Mesenteric fat pad (tissue), 1 donor: ENCODE results near the gene PADI3. TPM values are rescaled to one million over a fixed set of nuclear protein-coding genes. Genes with fewer than 3 reads are reported as not detected.

ENCODE experiments used
- DNase-seq: peaks from one replicate; pipeline ENCODE4 v3.0.0-alpha.2; 2020; ENCODE audit warnings: low spot score
- long read RNA-seq: library from polyadenylated mRNA; unstranded; transcript quantifications from one replicate; pipeline ENCODE4 v2.0.0, GENCODE V29; 2020
- total RNA-seq: library from RNA; stranded (reverse); fragmentation: NEBNext Ultra II Directional; extraction: Animal tissue kit (Norgen Biotek cat#: 25700); gene quantifications from one replicate; pipeline ENCODE4 v1.2.1, GENCODE V29; 2021
- donor health status: DM: yes; HTN: yes; CAD: no.

PADI3 gene
- not detected for total RNA-seq
- long read RNA-seq = 0 reads

GRCh38 chr1:17248781-17249180 lies at the start of gene PADI3:
Gene PADI3, plus strand, starts transcription at chr1:17249098. Its CDS starts 40 bp downstream, at chr1:17249138.
- no peak for DNase-seq

GRCh38 chr1:17199267-17200044 lies 49.4 kb upstream of the PADI3 start:
- DNase-seq = peak; percentile 55

- DNase-seq = no peak
Measured at GRCh38 chr1:17200246-17200645, 48.7 kb upstream of the PADI3 start.

GRCh38 chr1:17200756-17201155 lies 48.1 kb upstream of the PADI3 start:
- DNase-seq = no peak

- DNase-seq = peak; percentile 49
Measured at GRCh38 chr1:17201201-17202021, 47.5 kb upstream of the PADI3 start.

GRCh38 chr1:17204546-17205440 lies 44.1 kb upstream of the PADI3 start, which contains the start of gene PADI1:
Gene PADI1, plus strand, starts transcription at chr1:17205128. Its CDS starts 90 bp downstream, at chr1:17205218.
- DNase-seq = no peak

- DNase-seq = no peak
Measured at GRCh38 chr1:17205652-17206051, 43.2 kb upstream of the PADI3 start.

- DNase-seq = no peak
Measured at GRCh38 chr1:17206196-17206595, 42.7 kb upstream of the PADI3 start.

- no peak for DNase-seq
Measured at GRCh38 chr1:17207046-17207445, 41.9 kb upstream of the PADI3 start.

- DNase-seq = no peak
Measured at GRCh38 chr1:17207540-17207939, 41.4 kb upstream of the PADI3 start.

GRCh38 chr1:17207966-17208418 lies 40.9 kb upstream of the PADI3 start:
- DNase-seq = no peak

GRCh38 chr1:17208546-17208945 lies 40.4 kb upstream of the PADI3 start:
- no peak for DNase-seq

GRCh38 chr1:17209430-17209829 lies 39.5 kb upstream of the PADI3 start:
- no peak for DNase-seq

- no peak for DNase-seq
Measured at GRCh38 chr1:17210176-17210575, 38.7 kb upstream of the PADI3 start.

- DNase-seq = no peak
Measured at GRCh38 chr1:17211377-17211776, 37.5 kb upstream of the PADI3 start.

GRCh38 chr1:17212009-17212408 lies 36.9 kb upstream of the PADI3 start:
- DNase-seq = no peak

GRCh38 chr1:17212487-17213121 lies 36.3 kb upstream of the PADI3 start:
- DNase-seq = no peak

- no peak for DNase-seq
Measured at GRCh38 chr1:17213148-17213781, 35.6 kb upstream of the PADI3 start.

GRCh38 chr1:17213782-17214148 lies 35.1 kb upstream of the PADI3 start:
- no peak for DNase-seq

GRCh38 chr1:17214876-17215544 lies 33.9 kb upstream of the PADI3 start:
- no peak for DNase-seq
